Panc1 (cell line): ENCODE data around the gene B4GALT6. TPM values are rescaled to one million over a fixed set of nuclear protein-coding genes. Genes with fewer than 3 reads are reported as not detected.

Experiments
- ATAC-seq: fragments of 200-7000 bp; cut with Tn5 transposase; 2 replicates; pipeline ENCODE4 v1.9.1; 2020; ENCODE audit warnings: mild to moderate bottlenecking, moderate library complexity
- BruUV-seq: library from RNA; stranded (reverse); fragments of 400-500 nt; replicated peaks from 2 replicates; lab custom pipeline; 2021; lab: Mats Ljungman, UMichigan
- CTCF ChIA-PET: fragments of 300-600 bp; sonication (Branson Sonifier 250); formaldehyde crosslinking; loops from one replicate; lab custom pipeline; 2022; ENCODE audit warnings: antibody characterized with exemption; lab: Charles Lee
- POLR2A ChIA-PET: fragments of 300-600 bp; sonication (Branson Sonifier 250); formaldehyde crosslinking; loops from one replicate; lab custom pipeline; 2022; ENCODE audit warnings: antibody characterized with exemption; lab: Charles Lee
- DNase-seq: peaks from one replicate; pipeline ENCODE4 v3.0.0-alpha.2; 2010; ENCODE audit warnings: low read depth, low spot score
- H3K27ac ChIP-seq: 2 replicates; pipeline ENCODE4 v1.5.1; 2011; ENCODE audit warnings: mild to moderate bottlenecking, low read length, inconsistent platforms
- H3K27me3 ChIP-seq: fragments of 200-500 bp; sonication (Bioruptor generic); 2 replicates; pipeline ENCODE4 v1.6.0; 2014; ENCODE audit warnings: low read length, inconsistent platforms; ENCODE audit not compliant: control insufficient read depth, insufficient read depth
- H3K36me3 ChIP-seq: fragments of 200-500 bp; sonication (Bioruptor generic); 2 replicates; pipeline ENCODE4 v1.5.1; 2014; ENCODE audit warnings: inconsistent platforms, mild to moderate bottlenecking, low read length, moderate library complexity; ENCODE audit not compliant: control insufficient read depth, insufficient read depth
- H3K4me1 ChIP-seq: 2 replicates; pipeline ENCODE4 v1.5.1; 2011; ENCODE audit warnings: inconsistent platforms, mild to moderate bottlenecking, low read length, moderate library complexity; ENCODE audit not compliant: control insufficient read depth, insufficient read depth
- H3K4me3 ChIP-seq, 2 experiments: 2 replicates each; pipeline ENCODE4 v1.5.1; 2011 to 2012; ENCODE audit warnings: low read depth in 2 of 2, low read length in 2 of 2, mild to moderate bottlenecking in 2 of 2, inconsistent platforms in 1 of 2, moderate library complexity in 1 of 2
- H3K9me3 ChIP-seq: fragments of 200-500 bp; sonication (Bioruptor generic); 2 replicates; pipeline ENCODE4 v1.5.1; 2014; ENCODE audit warnings: low read depth, mild to moderate bottlenecking, inconsistent platforms, low read length, moderate library complexity; ENCODE audit not compliant: control insufficient read depth, insufficient read depth
- POLR2AphosphoS5 ChIP-seq: IDR thresholded peaks from 2 replicates; pipeline ENCODE4 v1.6.1; 2012; ENCODE audit warnings: mild to moderate bottlenecking, low read depth, low read length, moderate library complexity
- REST ChIP-seq, 2 experiments: IDR thresholded peaks; 2 replicates each; pipeline ENCODE4 v1.6.1; 2011 to 2012; ENCODE audit warnings: low read depth in 2 of 2, control low read depth in 1 of 2, low read length in 1 of 2, mild to moderate bottlenecking in 1 of 2, moderate library complexity in 1 of 2; ENCODE audit not compliant: insufficient read depth in 1 of 2
- SIN3A ChIP-seq: IDR thresholded peaks from 2 replicates; pipeline ENCODE4 v1.6.1; 2012; ENCODE audit warnings: low read depth, mild to moderate bottlenecking, low read length, moderate library complexity, borderline replicate concordance; ENCODE audit not compliant: insufficient read depth
- TCF7L2 ChIP-seq: IDR thresholded peaks from 2 replicates; pipeline ENCODE4 v1.6.1; 2011; ENCODE audit warnings: mild to moderate bottlenecking, low read depth, low read length, inconsistent platforms
- in situ Hi-C: cut with HindIII; loops from 2 replicates; pipeline ENCODE4 v1.10.0; 2016; ENCODE audit warnings: low sequenced_read_pairs, low pct_unique_long_range_greater_than_20kb
- intact Hi-C: fragments of 100-400 bp; cut with micrococcal nuclease; formaldehyde crosslinking; loops from one replicate; pipeline ENCODE4 v1.10.0; 2022; ENCODE audit not compliant: unreplicated experiment
- total RNA-seq: library from RNA; stranded (reverse); gene quantifications from one replicate; pipeline ENCODE4 v1.2.1, GENCODE V29; 2021; ENCODE audit not compliant: unreplicated experiment
- TF ChIP-seq, protein P1 (sequence below): fragments of 450-650 bp; IDR thresholded peaks from 2 replicates; pipeline ENCODE4 v1.5.1; 2017; ENCODE audit warnings: mild to moderate bottlenecking

Gene B4GALT6
- total RNA-seq, 1 experiment from 2014 or later: 36.3 TPM

DNA sequence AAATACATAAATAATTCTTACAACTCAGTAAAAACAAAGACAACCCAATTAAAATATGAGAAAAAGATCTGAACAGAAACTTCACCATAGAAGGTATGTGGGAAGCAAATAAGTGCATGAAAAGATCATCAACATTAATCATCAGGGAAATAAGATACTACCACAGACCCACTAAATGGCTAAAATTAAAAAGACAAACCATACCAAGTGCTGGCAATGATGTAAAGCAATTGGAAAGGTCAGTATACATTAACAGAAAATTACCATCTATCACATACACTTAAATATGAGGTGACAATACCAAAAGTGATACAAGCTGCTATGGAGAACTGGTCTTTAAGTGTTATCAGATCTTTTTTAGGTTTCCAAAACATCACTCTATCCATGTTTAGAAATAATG lies 48.0 kb downstream of the B4GALT6 start:
- in situ Hi-C loops: no loop called here
- BruUV-seq: no TSS peak
- intact Hi-C loops: no loop called here
- ChIA-PET POLR2A (no interaction called here), CTCF (no interaction called here)
- no peak overlapping the region for H3K27ac ChIP-seq
- H3K27me3 ChIP-seq: no peaks in the 10 kb centered on the region
- no peak overlapping the region for H3K4me3 ChIP-seq
- no peaks in the 10 kb centered on the region for H3K9me3 ChIP-seq
- no peak for DNase-seq
- ATAC-seq: no peak
- H3K4me1 ChIP-seq: no peaks in the 10 kb centered on the region
- TF ChIP-seq, protein P1, sequence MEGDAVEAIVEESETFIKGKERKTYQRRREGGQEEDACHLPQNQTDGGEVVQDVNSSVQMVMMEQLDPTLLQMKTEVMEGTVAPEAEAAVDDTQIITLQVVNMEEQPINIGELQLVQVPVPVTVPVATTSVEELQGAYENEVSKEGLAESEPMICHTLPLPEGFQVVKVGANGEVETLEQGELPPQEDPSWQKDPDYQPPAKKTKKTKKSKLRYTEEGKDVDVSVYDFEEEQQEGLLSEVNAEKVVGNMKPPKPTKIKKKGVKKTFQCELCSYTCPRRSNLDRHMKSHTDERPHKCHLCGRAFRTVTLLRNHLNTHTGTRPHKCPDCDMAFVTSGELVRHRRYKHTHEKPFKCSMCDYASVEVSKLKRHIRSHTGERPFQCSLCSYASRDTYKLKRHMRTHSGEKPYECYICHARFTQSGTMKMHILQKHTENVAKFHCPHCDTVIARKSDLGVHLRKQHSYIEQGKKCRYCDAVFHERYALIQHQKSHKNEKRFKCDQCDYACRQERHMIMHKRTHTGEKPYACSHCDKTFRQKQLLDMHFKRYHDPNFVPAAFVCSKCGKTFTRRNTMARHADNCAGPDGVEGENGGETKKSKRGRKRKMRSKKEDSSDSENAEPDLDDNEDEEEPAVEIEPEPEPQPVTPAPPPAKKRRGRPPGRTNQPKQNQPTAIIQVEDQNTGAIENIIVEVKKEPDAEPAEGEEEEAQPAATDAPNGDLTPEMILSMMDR: no peak
- TF ChIP-seq SIN3A (no peak), REST (IDR thresholded peaks at IDR 0.05; ENCODE audit: insufficient read depth in 1 of 2, low read depth in 2 of 2, low read length in 1 of 2) (no peak), POLR2AphosphoS5 (no peak), TCF7L2 (no peak)
- no peaks in the 10 kb centered on the region; the same call in 1 of the 2 replicates for H3K36me3 ChIP-seq

- POLR2A ChIA-PET: no interaction called here
These were observed 50.1 kb downstream of the B4GALT6 start for GRCh38 chr18:31634331-31634713.

More at GRCh38 chr18:31634331-31634713, 50.1 kb downstream of the B4GALT6 start:
- no peak overlapping the region for H3K27ac ChIP-seq
- no peak for TF ChIP-seq REST (IDR thresholded peaks at IDR 0.05; ENCODE audit: insufficient read depth in 1 of 2, low read depth in 2 of 2, low read length in 1 of 2)
- TF ChIP-seq POLR2AphosphoS5: no peak
- CTCF ChIA-PET: no interaction called here
- no peaks in the 10 kb centered on the region; the same call in 1 of the 2 replicates for H3K36me3 ChIP-seq
- H3K4me1 ChIP-seq: no peaks in the 10 kb centered on the region
- BruUV-seq: no TSS peak
- in situ Hi-C loops (no loop called here), intact Hi-C loops (no loop called here)
- H3K9me3 ChIP-seq: no peaks in the 10 kb centered on the region
- no peaks in the 10 kb centered on the region for H3K27me3 ChIP-seq
- DNase-seq (no peak), ATAC-seq (no peak)
- H3K4me3 ChIP-seq: no peak overlapping the region
